ENCODE results near the gene MKLN1.

Gene MKLN1

DNA sequence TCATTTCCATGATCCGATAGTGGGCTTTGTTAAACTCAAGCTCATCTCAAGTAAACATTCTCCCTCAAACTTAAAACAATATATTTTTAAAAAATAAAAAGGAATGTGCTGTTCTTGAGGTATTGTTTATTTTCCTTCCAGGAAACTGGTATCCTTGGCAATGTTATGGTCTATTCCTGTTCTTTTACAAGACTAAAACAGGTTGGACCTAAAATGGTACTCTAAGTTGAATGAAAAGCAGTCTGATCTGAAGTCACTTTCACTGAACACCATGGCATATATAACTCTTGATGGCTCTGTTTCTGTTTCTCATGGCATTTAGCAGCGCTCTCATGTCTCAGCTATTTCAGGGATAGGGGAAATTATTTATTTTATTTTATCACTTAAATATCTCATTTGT, 158.7 kb downstream of the MKLN1 start:
- TF ChIP-seq, protein P1, sequence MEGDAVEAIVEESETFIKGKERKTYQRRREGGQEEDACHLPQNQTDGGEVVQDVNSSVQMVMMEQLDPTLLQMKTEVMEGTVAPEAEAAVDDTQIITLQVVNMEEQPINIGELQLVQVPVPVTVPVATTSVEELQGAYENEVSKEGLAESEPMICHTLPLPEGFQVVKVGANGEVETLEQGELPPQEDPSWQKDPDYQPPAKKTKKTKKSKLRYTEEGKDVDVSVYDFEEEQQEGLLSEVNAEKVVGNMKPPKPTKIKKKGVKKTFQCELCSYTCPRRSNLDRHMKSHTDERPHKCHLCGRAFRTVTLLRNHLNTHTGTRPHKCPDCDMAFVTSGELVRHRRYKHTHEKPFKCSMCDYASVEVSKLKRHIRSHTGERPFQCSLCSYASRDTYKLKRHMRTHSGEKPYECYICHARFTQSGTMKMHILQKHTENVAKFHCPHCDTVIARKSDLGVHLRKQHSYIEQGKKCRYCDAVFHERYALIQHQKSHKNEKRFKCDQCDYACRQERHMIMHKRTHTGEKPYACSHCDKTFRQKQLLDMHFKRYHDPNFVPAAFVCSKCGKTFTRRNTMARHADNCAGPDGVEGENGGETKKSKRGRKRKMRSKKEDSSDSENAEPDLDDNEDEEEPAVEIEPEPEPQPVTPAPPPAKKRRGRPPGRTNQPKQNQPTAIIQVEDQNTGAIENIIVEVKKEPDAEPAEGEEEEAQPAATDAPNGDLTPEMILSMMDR (IDR thresholded peaks at IDR 0.05; ENCODE audit: low read depth, low read length) = no peak
- no peak overlapping the region for H3K4me3 ChIP-seq (replicated peaks in 1 of 2; ENCODE audit: low read depth in 2 of 2, low read length in 2 of 2)
- DNase-seq (ENCODE audit: low read depth in 2 of 2) = peak in 1 of 2 donors; percentile 15

DNA sequence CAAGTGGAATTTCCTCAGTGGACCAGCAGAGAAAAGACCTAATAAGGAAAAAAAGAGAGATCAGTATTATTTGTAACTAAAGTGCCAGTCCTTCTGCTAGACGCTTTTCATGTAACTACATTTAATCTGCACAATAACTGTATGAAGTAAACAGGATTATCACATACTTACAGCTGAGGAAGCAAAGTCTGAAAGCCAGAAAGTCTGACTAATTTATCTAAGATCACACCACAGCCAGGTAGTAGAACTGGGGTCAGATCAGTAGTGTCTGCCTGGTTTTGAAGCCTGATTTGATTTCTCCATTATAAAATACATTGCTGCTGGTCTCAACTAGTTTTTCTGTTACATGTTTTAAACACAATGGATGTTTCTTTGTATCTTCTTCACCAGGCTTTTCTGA, 159.5 kb downstream of the MKLN1 start:
- DNase-seq (ENCODE audit: low read depth in 2 of 2) = no peak
- H3K4me3 ChIP-seq (replicated peaks in 1 of 2; ENCODE audit: low read depth in 2 of 2, low read length in 2 of 2) = no peak overlapping the region
- TF ChIP-seq, protein P1 (IDR thresholded peaks at IDR 0.05; ENCODE audit: low read depth, low read length) = no peak

DNA sequence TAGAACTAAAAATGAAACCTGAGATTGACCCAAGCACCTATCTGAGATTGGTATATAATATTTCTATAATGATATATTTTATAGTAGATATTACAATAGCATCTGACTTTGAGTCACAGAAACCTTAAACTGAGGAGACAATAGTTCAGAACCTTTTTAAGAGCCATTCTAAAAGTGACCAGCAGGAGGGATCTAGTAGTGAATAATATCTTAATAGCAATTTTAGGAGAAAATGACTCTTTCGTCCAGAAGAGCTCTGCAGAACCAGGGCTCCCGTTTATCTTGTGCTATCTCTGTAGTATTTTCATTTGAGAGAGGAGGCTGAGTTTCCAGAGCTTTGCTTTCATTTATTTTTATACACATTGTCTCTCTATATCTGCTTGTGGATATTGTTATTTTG, 160.7 kb downstream of the MKLN1 start:
- peak in 1 of 2 donors; percentile 41 for DNase-seq (ENCODE audit: low read depth in 2 of 2)
- TF ChIP-seq, protein P1 (IDR thresholded peaks at IDR 0.05; ENCODE audit: low read depth, low read length) = peak; percentile 38
- no peak overlapping the region for H3K4me3 ChIP-seq (replicated peaks in 1 of 2; ENCODE audit: low read depth in 2 of 2, low read length in 2 of 2)

DNA sequence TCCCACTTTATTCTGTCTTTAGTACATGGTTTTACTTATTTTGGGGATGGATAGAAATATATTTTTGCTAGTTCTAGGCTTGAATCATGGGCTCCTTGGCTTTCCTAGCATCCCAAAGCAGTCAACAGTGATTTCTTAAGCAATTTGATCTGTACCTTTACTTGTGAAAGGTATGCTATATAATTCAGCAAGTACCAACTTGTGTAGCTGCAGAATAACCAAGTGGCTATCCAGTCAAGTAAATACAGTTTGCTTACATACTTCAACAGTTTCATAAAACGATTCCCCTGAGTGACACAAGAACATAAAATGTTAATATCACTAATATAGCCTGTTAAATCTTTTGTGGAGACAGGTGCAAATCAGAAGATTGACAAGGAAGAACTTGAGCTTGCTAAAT, 161.5 kb downstream of the MKLN1 start:
- H3K4me3 ChIP-seq (replicated peaks in 1 of 2; ENCODE audit: low read depth in 2 of 2, low read length in 2 of 2) = no peak overlapping the region
- DNase-seq (ENCODE audit: low read depth in 2 of 2) = no peak
- TF ChIP-seq, protein P1 (IDR thresholded peaks at IDR 0.05; ENCODE audit: low read depth, low read length) = no peak

DNA sequence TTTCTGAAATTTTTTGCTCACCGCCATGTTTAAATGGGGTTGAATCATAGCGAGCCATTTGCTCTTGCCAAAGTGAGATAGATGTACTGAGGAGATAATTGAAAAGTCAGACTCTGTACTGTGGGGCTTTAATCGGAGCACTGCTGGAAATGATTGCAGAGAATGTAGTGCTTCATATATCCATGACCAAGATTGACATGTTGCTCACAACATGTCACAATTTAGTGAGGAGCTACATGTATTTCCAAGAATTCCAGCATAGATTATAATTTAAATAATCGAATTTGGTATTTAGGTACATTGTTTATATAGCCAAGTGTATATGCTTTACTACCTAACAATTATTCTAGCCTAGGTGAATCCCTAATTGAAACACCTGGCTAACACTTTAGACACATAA, 162.2 kb downstream of the MKLN1 start:
- DNase-seq (ENCODE audit: low read depth in 2 of 2) = no peak
- H3K4me3 ChIP-seq (replicated peaks in 1 of 2; ENCODE audit: low read depth in 2 of 2, low read length in 2 of 2) = no peak overlapping the region
- TF ChIP-seq, protein P1 (IDR thresholded peaks at IDR 0.05; ENCODE audit: low read depth, low read length) = no peak

DNA sequence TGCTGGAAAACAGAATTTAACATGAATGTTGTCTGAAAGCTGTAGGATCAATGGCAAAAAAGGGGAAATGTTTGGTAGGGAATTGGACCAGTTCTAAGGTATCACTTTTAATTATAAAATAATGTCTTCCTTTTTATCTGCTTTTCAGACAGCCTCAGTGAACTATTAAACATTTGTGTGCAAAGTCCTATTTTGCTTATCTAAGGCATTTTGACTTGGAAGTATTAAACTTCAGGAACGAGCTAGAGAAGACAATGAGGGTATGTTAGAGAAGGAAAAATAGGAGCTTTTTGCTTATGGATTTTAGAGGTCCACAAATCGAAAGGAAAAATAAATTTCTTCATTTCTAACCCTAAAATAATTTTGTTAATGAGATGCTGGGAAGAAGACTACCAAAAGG, 165.4 kb downstream of the MKLN1 start:
- H3K4me3 ChIP-seq (replicated peaks in 1 of 2; ENCODE audit: low read depth in 2 of 2, low read length in 2 of 2) = no peak overlapping the region
- no peak for DNase-seq (ENCODE audit: low read depth in 2 of 2)
- TF ChIP-seq, protein P1 (IDR thresholded peaks at IDR 0.05; ENCODE audit: low read depth, low read length) = no peak

DNA sequence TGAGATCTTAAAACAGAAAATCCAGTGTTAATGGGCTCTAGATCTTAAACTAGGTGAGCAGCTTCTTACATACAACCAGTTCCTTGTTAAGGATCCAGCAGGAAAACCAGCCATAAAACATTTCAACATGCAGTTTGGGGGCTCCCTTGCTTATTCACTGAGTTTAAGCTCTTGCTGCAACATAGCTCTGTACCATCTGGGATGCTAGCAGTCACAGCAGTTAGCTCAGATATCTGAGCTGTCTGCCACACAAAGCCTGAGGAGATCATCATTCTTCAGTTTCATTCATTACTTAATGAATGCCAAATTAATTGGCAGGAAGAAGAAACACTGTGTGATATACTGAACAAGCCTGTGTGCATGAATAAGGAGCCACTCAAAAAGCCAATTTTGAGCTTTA, 165.9 kb downstream of the MKLN1 start:
- TF ChIP-seq, protein P1 (IDR thresholded peaks at IDR 0.05; ENCODE audit: low read depth, low read length) = no peak
- no peak overlapping the region for H3K4me3 ChIP-seq (replicated peaks in 1 of 2; ENCODE audit: low read depth in 2 of 2, low read length in 2 of 2)
- no peak for DNase-seq (ENCODE audit: low read depth in 2 of 2)

All from cardiac fibroblast (primary cell).